Stomach smooth muscle (tissue), 2 donors: ENCODE results near the gene GPR65.

Source experiments
- H3K27ac ChIP-seq: one replicate; pipeline ENCODE4 v1.7.0; 2013; ENCODE audit warnings: mild to moderate bottlenecking, low read length, inconsistent platforms
- H3K27me3 ChIP-seq, 2 donors: one replicate each; pipeline ENCODE4 v1.7.0; 2013; ENCODE audit warnings: low read length in 2 of 2; ENCODE audit not compliant: insufficient read depth in 2 of 2, control insufficient read depth in 1 of 2
- H3K36me3 ChIP-seq, 2 donors: one replicate each; pipeline ENCODE4 v1.7.0; 2013; ENCODE audit warnings: low read length in 2 of 2; ENCODE audit not compliant: control insufficient read depth in 2 of 2, insufficient read depth in 2 of 2
- H3K4me1 ChIP-seq: one replicate; pipeline ENCODE4 v1.7.0; 2013; ENCODE audit warnings: low read length; ENCODE audit not compliant: control insufficient read depth, insufficient read depth
- H3K4me3 ChIP-seq, 2 donors: one replicate each; pipeline ENCODE4 v1.7.0; 2013; ENCODE audit warnings: low read length in 2 of 2
- H3K9ac ChIP-seq, 2 donors: one replicate each; pipeline ENCODE4 v1.7.0; 2013; ENCODE audit warnings: low read length in 2 of 2, mild to moderate bottlenecking in 1 of 2
- H3K9me3 ChIP-seq, 2 donors: one replicate each; pipeline ENCODE4 v1.7.0; 2013; ENCODE audit warnings: low read length in 2 of 2; ENCODE audit not compliant: control insufficient read depth in 2 of 2
- donor health status: healthy.
- donor health status: Pancreatic carcinoma.

The GPR65 gene

GRCh38 chr14:88039197-88039596, 34.3 kb downstream of the GPR65 start:
- no peaks in the 10 kb centered on the region for H3K4me1 ChIP-seq
- no peak overlapping the region for H3K27ac ChIP-seq
- H3K9ac ChIP-seq: no peak overlapping the region
- H3K4me3 ChIP-seq: no peak overlapping the region
- no peaks in the 10 kb centered on the region for H3K9me3 ChIP-seq
- no peaks in the 10 kb centered on the region for H3K27me3 ChIP-seq
- H3K36me3 ChIP-seq: no peaks in the 10 kb centered on the region

- H3K27me3 ChIP-seq: no peaks in the 10 kb centered on the region
- H3K4me3 ChIP-seq: no peak overlapping the region
- no peak overlapping the region for H3K27ac ChIP-seq
- H3K4me1 ChIP-seq: no peaks in the 10 kb centered on the region
- H3K9ac ChIP-seq: no peak overlapping the region
- H3K9me3 ChIP-seq: no peaks in the 10 kb centered on the region
- H3K36me3 ChIP-seq: no peaks in the 10 kb centered on the region
Measured at GRCh38 chr14:88040146-88040545, 35.2 kb downstream of the GPR65 start.

- H3K27me3 ChIP-seq: no peaks in the 10 kb centered on the region
Measured at GRCh38 chr14:88043529-88044443, 38.9 kb downstream of the GPR65 start.

GRCh38 chr14:88044444-88044758, 39.5 kb downstream of the GPR65 start:
- Histone ChIP-seq H3K4me1 (no peaks in the 10 kb centered on the region), H3K27ac (no peak overlapping the region)

More at GRCh38 chr14:88043529-88044443, 38.9 kb downstream of the GPR65 start:
- H3K27ac ChIP-seq: no peak overlapping the region
- no peaks in the 10 kb centered on the region for H3K36me3 ChIP-seq
- no peak overlapping the region for H3K4me3 ChIP-seq
- no peaks in the 10 kb centered on the region for H3K9me3 ChIP-seq
- no peaks in the 10 kb centered on the region for H3K4me1 ChIP-seq
- H3K9ac ChIP-seq: no peak overlapping the region

GRCh38 chr14:88044776-88045446, 40.0 kb downstream of the GPR65 start:
- H3K9me3 ChIP-seq: no peaks in the 10 kb centered on the region
- H3K9ac ChIP-seq: no peak overlapping the region
- no peaks in the 10 kb centered on the region for H3K36me3 ChIP-seq
- no peaks in the 10 kb centered on the region for H3K27me3 ChIP-seq
- H3K27ac ChIP-seq: no peak overlapping the region
- no peak overlapping the region for H3K4me3 ChIP-seq
- H3K4me1 ChIP-seq: no peaks in the 10 kb centered on the region

More at GRCh38 chr14:88044444-88044758, 39.5 kb downstream of the GPR65 start:
- Histone ChIP-seq H3K27me3 (no peaks in the 10 kb centered on the region), H3K9ac (no peak overlapping the region), H3K36me3 (no peaks in the 10 kb centered on the region), H3K4me3 (no peak overlapping the region), H3K9me3 (no peaks in the 10 kb centered on the region)

- no peaks in the 10 kb centered on the region for H3K36me3 ChIP-seq
- no peaks in the 10 kb centered on the region for H3K9me3 ChIP-seq
- H3K9ac ChIP-seq: no peak overlapping the region
- H3K27ac ChIP-seq: no peak overlapping the region
- no peaks in the 10 kb centered on the region for H3K4me1 ChIP-seq
- no peak overlapping the region for H3K4me3 ChIP-seq
- H3K27me3 ChIP-seq: no peaks in the 10 kb centered on the region
Measured at GRCh38 chr14:88045705-88046104, 40.8 kb downstream of the GPR65 start.

GRCh38 chr14:88048351-88048750, 43.4 kb downstream of the GPR65 start:
- no peaks in the 10 kb centered on the region for H3K27me3 ChIP-seq
- no peaks in the 10 kb centered on the region for H3K9me3 ChIP-seq
- H3K27ac ChIP-seq: no peak overlapping the region
- H3K36me3 ChIP-seq: no peaks in the 10 kb centered on the region
- H3K4me3 ChIP-seq: no peak overlapping the region
- H3K9ac ChIP-seq: no peak overlapping the region
- no peaks in the 10 kb centered on the region for H3K4me1 ChIP-seq

GRCh38 chr14:88049266-88049665, 44.3 kb downstream of the GPR65 start:
- Histone ChIP-seq H3K4me1 (no peaks in the 10 kb centered on the region), H3K9ac (no peak overlapping the region), H3K9me3 (peaks cover 0 to 3% of the 10 kb centered on the region in 2 donors), H3K27me3 (no peaks in the 10 kb centered on the region), H3K27ac (no peak overlapping the region), H3K36me3 (no peaks in the 10 kb centered on the region), H3K4me3 (no peak overlapping the region)

GRCh38 chr14:88049936-88050335, 45.0 kb downstream of the GPR65 start:
- H3K4me1 ChIP-seq: no peaks in the 10 kb centered on the region
- no peak overlapping the region for H3K27ac ChIP-seq
- peaks cover 0 to 3% of the 10 kb centered on the region in 2 donors for H3K9me3 ChIP-seq
- H3K27me3 ChIP-seq: no peaks in the 10 kb centered on the region
- no peak overlapping the region for H3K9ac ChIP-seq
- H3K36me3 ChIP-seq: no peaks in the 10 kb centered on the region
- no peak overlapping the region for H3K4me3 ChIP-seq

GRCh38 chr14:88060576-88060975, 55.6 kb downstream of the GPR65 start:
- no peaks in the 10 kb centered on the region for H3K36me3 ChIP-seq
- H3K4me1 ChIP-seq: no peaks in the 10 kb centered on the region
- no peak overlapping the region for H3K4me3 ChIP-seq
- no peak overlapping the region for H3K9ac ChIP-seq
- H3K27ac ChIP-seq: no peak overlapping the region
- H3K27me3 ChIP-seq: no peaks in the 10 kb centered on the region
- no peaks in the 10 kb centered on the region for H3K9me3 ChIP-seq

- H3K27ac ChIP-seq: no peak overlapping the region
- H3K4me3 ChIP-seq: no peak overlapping the region
- no peaks in the 10 kb centered on the region for H3K4me1 ChIP-seq
- H3K27me3 ChIP-seq: no peaks in the 10 kb centered on the region
- H3K9ac ChIP-seq: no peak overlapping the region
- no peaks in the 10 kb centered on the region for H3K36me3 ChIP-seq
- H3K9me3 ChIP-seq: no peaks in the 10 kb centered on the region
Measured at GRCh38 chr14:88063811-88064210, 58.9 kb downstream of the GPR65 start.
